GM20000 (cell line): ENCODE data around the gene ZNF740.

Experiments
- DNase-seq: peaks from one replicate; pipeline ENCODE4 v3.0.0; 2012; ENCODE audit warnings: low spot score
- CTCF ChIP-seq: IDR thresholded peaks from 2 replicates; pipeline ENCODE4 v1.5.1; 2012; ENCODE audit warnings: mild to moderate bottlenecking, control low read depth; ENCODE audit errors: extremely low read depth, missing control alignments

ZNF740 gene

GRCh38 chr12:53204351-53204750 lies 23.8 kb downstream of the ZNF740 start:
- DNase-seq: no peak
- no peak for TF ChIP-seq CTCF

GRCh38 chr12:53205747-53206419 lies 25.4 kb downstream of the ZNF740 start:
- no peak for TF ChIP-seq CTCF
- DNase-seq: peak; percentile 85

GRCh38 chr12:53207042-53207441 lies 26.5 kb downstream of the ZNF740 start, which contains the start of gene ITGB7:
TSS of gene ITGB7 (minus strand) at chr12:53207251. CDS start at chr12:53200443, 6,808 bp downstream.
- DNase-seq: peak; percentile 83
- no peak for TF ChIP-seq CTCF

GRCh38 chr12:53208435-53208834 lies 27.9 kb downstream of the ZNF740 start:
- TF ChIP-seq CTCF: no peak
- no peak for DNase-seq

- peak; percentile 74 for DNase-seq
These were observed 28.4 kb downstream of the ZNF740 start for GRCh38 chr12:53208877-53209463.

GRCh38 chr12:53210843-53211242 lies 30.3 kb downstream of the ZNF740 start:
- TF ChIP-seq CTCF: no peak
- no peak for DNase-seq

More at GRCh38 chr12:53208877-53209463, 28.4 kb downstream of the ZNF740 start:
- TF ChIP-seq CTCF: no peak
